Keratinocyte (primary cell): ENCODE results near the gene MYL12B. TPM values are rescaled to one million over a fixed set of nuclear protein-coding genes. Genes with fewer than 3 reads are reported as not detected.
"Not testable (repeated sequence)": the region's sequence is repeated elsewhere in the genome, so short reads cannot be mapped to it uniquely, and the experiment has no call there.

ENCODE experiments used
- DNase-seq: peaks from one replicate; pipeline ENCODE4 v3.0.0-alpha.2; 2011; ENCODE audit warnings: low read depth, missing footprints, low spot score
- FAIRE-seq: peaks from 2 replicates; lab custom pipeline; 2011; peaks lifted over from hg19 to GRCh38; lab: Jason Lieb, UNC
- H2AFZ ChIP-seq: 2 replicates; pipeline ENCODE4 v1.6.0; 2012; ENCODE audit warnings: low read length, control low read depth, inconsistent platforms; ENCODE audit not compliant: control insufficient read depth
- H3K27ac ChIP-seq: 2 replicates; pipeline ENCODE4 v1.5.1; 2011; ENCODE audit warnings: low read length; ENCODE audit not compliant: control insufficient read depth, insufficient read depth
- H3K27me3 ChIP-seq: 3 replicates; pipeline ENCODE4 v1.6.0; 2011; ENCODE audit warnings: low read length; ENCODE audit not compliant: control insufficient read depth, insufficient read depth; ENCODE audit errors: extremely low read depth
- H3K36me3 ChIP-seq, 2 experiments: 2 replicates in 1 of 2; 3 replicates in 1 of 2; pipeline ENCODE4 v1.5.1; 2011; ENCODE audit warnings: low read length in 2 of 2, mild to moderate bottlenecking in 1 of 2; ENCODE audit not compliant: control insufficient read depth in 2 of 2, insufficient read depth in 2 of 2; ENCODE audit errors: extremely low read depth in 1 of 2
- H3K4me1 ChIP-seq: 3 replicates; pipeline ENCODE4 v1.5.1; 2011; ENCODE audit warnings: low read length; ENCODE audit not compliant: control insufficient read depth, insufficient read depth; ENCODE audit errors: extremely low read depth
- H3K4me2 ChIP-seq: 3 replicates; pipeline ENCODE4 v1.6.0; 2011; ENCODE audit warnings: low read depth, low read length; ENCODE audit not compliant: control insufficient read depth, insufficient read depth; ENCODE audit errors: extremely low read depth
- H3K4me3 ChIP-seq, 3 experiments: fragments of 200-600 bp in 1 of 3; sonication (generic) in 1 of 3; 2 replicates in 2 of 3; 3 replicates in 1 of 3; pipeline ENCODE4 v1.5.1; 2011 to 2016; ENCODE audit warnings: low read length in 3 of 3, mild to moderate bottlenecking in 3 of 3, control low read depth in 2 of 3, inconsistent platforms in 1 of 3, low read depth in 1 of 3, mixed read lengths in 1 of 3, mixed run types in 1 of 3, moderate library complexity in 1 of 3; ENCODE audit not compliant: control insufficient read depth in 2 of 3, insufficient read depth in 2 of 3; ENCODE audit errors: extremely low read depth in 1 of 3
- H3K79me2 ChIP-seq: 2 replicates; pipeline ENCODE4 v1.6.0; 2012; ENCODE audit warnings: low read length; ENCODE audit not compliant: control insufficient read depth, insufficient read depth
- H3K9ac ChIP-seq: 3 replicates; pipeline ENCODE4 v1.6.0; 2011; ENCODE audit warnings: low read length; ENCODE audit not compliant: control insufficient read depth, insufficient read depth; ENCODE audit errors: extremely low read depth
- H3K9me1 ChIP-seq: 3 replicates; pipeline ENCODE4 v1.6.0; 2011; ENCODE audit warnings: low read length; ENCODE audit not compliant: control insufficient read depth, insufficient read depth; ENCODE audit errors: extremely low read depth
- H3K9me3 ChIP-seq: 2 replicates; pipeline ENCODE4 v1.5.1; 2012; ENCODE audit warnings: low read depth, low read length; ENCODE audit not compliant: control insufficient read depth
- H4K20me1 ChIP-seq: 3 replicates; pipeline ENCODE4 v1.6.0; 2011; ENCODE audit warnings: low read length; ENCODE audit not compliant: control insufficient read depth, insufficient read depth; ENCODE audit errors: extremely low read depth
- EZH2 ChIP-seq: IDR thresholded peaks from one replicate; pipeline ENCODE4 v1.6.1; 2012; ENCODE audit warnings: inconsistent platforms, mild to moderate bottlenecking, low read length, moderate library complexity
- dilution Hi-C: fragments of 300-500 bp; cut with MboI; formaldehyde crosslinking; loops from one replicate; pipeline ENCODE4 v1.7.0; 2020; ENCODE audit warnings: low sequenced_read_pairs; ENCODE audit not compliant: extremely low pct_ligation_motif_present
- polyA plus RNA-seq, 5 experiments: library from polyadenylated mRNA; depleted of rRNA in 3 of 5; stranded (reverse) in 3 of 5; stranded (forward) in 1 of 5; unstranded in 1 of 5; fragments of >200 nt; gene quantifications; 1 replicate in 1 of 5; 2 replicates in 3 of 5; 3 replicates in 1 of 5; pipeline versions ENCODE4 v1.2.1 to v1.2.3, GENCODE V29; 2011 to 2012; ENCODE audit warnings: missing spikeins in 2 of 5, low read depth in 1 of 5, low replicate concordance in 1 of 5
- TF ChIP-seq, protein P1 (sequence below), 3 experiments: IDR thresholded peaks in 1 of 3; conservative IDR thresholded peaks in 1 of 3; optimal IDR thresholded peaks in 1 of 3; 2 replicates in 2 of 3; 3 replicates in 1 of 3; pipeline versions ENCODE3 to v1.5.1; 2011; ENCODE audit warnings: low read length in 3 of 3, mild to moderate bottlenecking in 3 of 3, moderate library complexity in 2 of 3, control low read depth in 1 of 3, inconsistent platforms in 1 of 3; ENCODE audit not compliant: insufficient read depth in 2 of 3; ENCODE audit errors: extremely low read depth in 1 of 3

MYL12B gene
- polyA plus RNA-seq, 1 donor (not counting 4 experiments of a cell fraction or from before 2014, with no cell fraction given): 1,224 TPM

- dilution Hi-C loops: no loop called here
- no peak within 1 kb of the TSS for H3K9ac ChIP-seq
- H4K20me1 ChIP-seq: no peaks in the 10 kb centered on the region
- no peak within 1 kb of the TSS for H3K27ac ChIP-seq
- H3K4me3 ChIP-seq: no peak within 1 kb of the TSS
- no peak for TF ChIP-seq EZH2
- no peaks in the 10 kb centered on the region for H3K4me1 ChIP-seq
- no peak for DNase-seq
- no peaks in the 10 kb centered on the region for H3K27me3 ChIP-seq
- no peaks in the 10 kb centered on the region for H3K9me1 ChIP-seq
- no peak for FAIRE-seq
- no peak within 1 kb of the TSS for H2AFZ ChIP-seq
- no peaks in the 10 kb centered on the region for H3K36me3 ChIP-seq
- no peak within 1 kb of the TSS for H3K4me2 ChIP-seq
- H3K9me3 ChIP-seq: no peaks in the 10 kb centered on the region
- H3K79me2 ChIP-seq: no peaks in the 10 kb centered on the region
Measured at GRCh38 chr18:3219631-3220335, 42.1 kb upstream of the MYL12B start, which contains the start of gene MYOM1. MYOM1 (minus strand) TSS chr18:3219968; CDS start chr18:3215223, 4,745 bp downstream.

- H3K4me3 ChIP-seq, dilution Hi-C loops, H3K4me1 ChIP-seq, H4K20me1 ChIP-seq, H3K9me1 ChIP-seq, H3K79me2 ChIP-seq, H3K27ac ChIP-seq, H3K4me2 ChIP-seq, H2AFZ ChIP-seq, DNase-seq, H3K9me3 ChIP-seq, H3K9ac ChIP-seq, H3K27me3 ChIP-seq, FAIRE-seq, H3K36me3 ChIP-seq: not testable (repeated sequence)
Measured at GRCh38 chr18:3220868-3221267, 41.1 kb upstream of the MYL12B start.

- Histone ChIP-seq H3K36me3 (no peaks in the 10 kb centered on the region), H3K4me2 (no peak overlapping the region), H3K9me1 (no peaks in the 10 kb centered on the region), H3K4me3 (no peak overlapping the region), H3K27ac (no peak overlapping the region), H3K9me3 (no peaks in the 10 kb centered on the region), H2AFZ (no peak overlapping the region), H3K27me3 (no peaks in the 10 kb centered on the region), H4K20me1 (no peaks in the 10 kb centered on the region), H3K9ac (no peak overlapping the region), H3K4me1 (no peaks in the 10 kb centered on the region), H3K79me2 (no peaks in the 10 kb centered on the region)
- FAIRE-seq: no peak
- DNase-seq: no peak
- dilution Hi-C loops: no loop called here
- no peak for TF ChIP-seq EZH2
- TF ChIP-seq, protein P1, sequence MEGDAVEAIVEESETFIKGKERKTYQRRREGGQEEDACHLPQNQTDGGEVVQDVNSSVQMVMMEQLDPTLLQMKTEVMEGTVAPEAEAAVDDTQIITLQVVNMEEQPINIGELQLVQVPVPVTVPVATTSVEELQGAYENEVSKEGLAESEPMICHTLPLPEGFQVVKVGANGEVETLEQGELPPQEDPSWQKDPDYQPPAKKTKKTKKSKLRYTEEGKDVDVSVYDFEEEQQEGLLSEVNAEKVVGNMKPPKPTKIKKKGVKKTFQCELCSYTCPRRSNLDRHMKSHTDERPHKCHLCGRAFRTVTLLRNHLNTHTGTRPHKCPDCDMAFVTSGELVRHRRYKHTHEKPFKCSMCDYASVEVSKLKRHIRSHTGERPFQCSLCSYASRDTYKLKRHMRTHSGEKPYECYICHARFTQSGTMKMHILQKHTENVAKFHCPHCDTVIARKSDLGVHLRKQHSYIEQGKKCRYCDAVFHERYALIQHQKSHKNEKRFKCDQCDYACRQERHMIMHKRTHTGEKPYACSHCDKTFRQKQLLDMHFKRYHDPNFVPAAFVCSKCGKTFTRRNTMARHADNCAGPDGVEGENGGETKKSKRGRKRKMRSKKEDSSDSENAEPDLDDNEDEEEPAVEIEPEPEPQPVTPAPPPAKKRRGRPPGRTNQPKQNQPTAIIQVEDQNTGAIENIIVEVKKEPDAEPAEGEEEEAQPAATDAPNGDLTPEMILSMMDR (optimal IDR thresholded peaks at IDR 0.05 in 1 of 3, IDR thresholded peaks at IDR 0.05 in 1 of 3, conservative IDR thresholded peaks at IDR 0.05 in 1 of 3; ENCODE audit: extremely low read depth in 1 of 3, insufficient read depth in 2 of 3, low read length in 3 of 3): no peak
Measured at GRCh38 chr18:3221496-3221895, 40.4 kb upstream of the MYL12B start.
